Mesendoderm (in vitro differentiated cells): ENCODE results near the gene TRPM3.

Source experiments
- DNase-seq: peaks from one replicate; pipeline ENCODE4 v3.0.0; 2013
- H2AK5ac ChIP-seq: 2 replicates; pipeline ENCODE4 v1.6.1; 2013; ENCODE audit warnings: low read length, inconsistent platforms
- H2BK120ac ChIP-seq: 2 replicates; pipeline ENCODE4 v1.6.1; 2013; ENCODE audit warnings: low read depth, mild to moderate bottlenecking, low read length, moderate library complexity, mixed read lengths
- H2BK15ac ChIP-seq: replicated peaks from 2 replicates; pipeline ENCODE4 v1.6.1; 2013; ENCODE audit warnings: low read depth, mild to moderate bottlenecking, moderate library complexity
- H2BK5ac ChIP-seq: 2 replicates; pipeline ENCODE4 v1.6.1; 2013; ENCODE audit warnings: low read length, inconsistent platforms
- H3K18ac ChIP-seq: 2 replicates; pipeline ENCODE4 v1.6.1; 2013; ENCODE audit warnings: mild to moderate bottlenecking, low read length, mixed read lengths
- H3K23ac ChIP-seq: one replicate; pipeline ENCODE4 v1.6.1; 2013; ENCODE audit warnings: low read length
- H3K27ac ChIP-seq: 2 replicates; pipeline ENCODE4 v1.5.1; 2013; ENCODE audit warnings: low read depth, mild to moderate bottlenecking, inconsistent platforms, low read length, moderate library complexity
- H3K27me3 ChIP-seq: 2 replicates; pipeline ENCODE4 v1.6.1; 2013; ENCODE audit warnings: low read length, control low read depth, mild to moderate bottlenecking, inconsistent platforms; ENCODE audit not compliant: insufficient read depth, poor library complexity
- H3K36me3 ChIP-seq: 2 replicates; pipeline ENCODE4 v1.6.1; 2013; ENCODE audit warnings: low read length, inconsistent platforms; ENCODE audit not compliant: control insufficient read depth, insufficient read depth
- H3K4ac ChIP-seq: one replicate; pipeline ENCODE4 v1.6.1; 2013; ENCODE audit warnings: low read depth, mild to moderate bottlenecking, low read length, moderate library complexity
- H3K4me1 ChIP-seq: 2 replicates; pipeline ENCODE4 v1.6.1; 2013; ENCODE audit warnings: low read depth, low read length, inconsistent platforms; ENCODE audit not compliant: control insufficient read depth
- H3K4me2 ChIP-seq: 2 replicates; pipeline ENCODE4 v1.6.1; 2013; ENCODE audit warnings: low read length
- H3K4me3 ChIP-seq: 2 replicates; pipeline ENCODE4 v1.5.1; 2013; ENCODE audit warnings: mild to moderate bottlenecking, low read length
- H3K56ac ChIP-seq: one replicate; pipeline ENCODE4 v1.6.1; 2013; ENCODE audit warnings: low read length
- H3K79me1 ChIP-seq: 2 replicates; pipeline ENCODE4 v1.6.1; 2013; ENCODE audit warnings: low read length, inconsistent platforms
- H3K79me2 ChIP-seq: 2 replicates; pipeline ENCODE4 v1.6.1; 2013; ENCODE audit warnings: mild to moderate bottlenecking, low read length; ENCODE audit not compliant: control insufficient read depth, insufficient read depth
- H3K9ac ChIP-seq: 2 replicates; pipeline ENCODE4 v1.6.1; 2013; ENCODE audit warnings: low read length, inconsistent platforms
- H4K5ac ChIP-seq: one replicate; pipeline ENCODE4 v1.6.1; 2013; ENCODE audit warnings: low read length
- H4K8ac ChIP-seq: one replicate; pipeline ENCODE4 v1.6.1; 2013; ENCODE audit warnings: low read depth, mild to moderate bottlenecking, control low read depth, low read length, moderate library complexity
- WGBS: extraction: QIAGEN DNeasy Blood & Tissue Kit; methylation state at CpG from one replicate; pipeline ENCODE4 v1.1.7; 2013; ENCODE audit warnings: low lambda C conversion rate, missing lambda C conversion rate; ENCODE audit not compliant: insufficient coverage; ENCODE audit errors: extremely low coverage; 5-methylcytosine and 5-hydroxymethylcytosine counted together

Gene TRPM3

DNA sequence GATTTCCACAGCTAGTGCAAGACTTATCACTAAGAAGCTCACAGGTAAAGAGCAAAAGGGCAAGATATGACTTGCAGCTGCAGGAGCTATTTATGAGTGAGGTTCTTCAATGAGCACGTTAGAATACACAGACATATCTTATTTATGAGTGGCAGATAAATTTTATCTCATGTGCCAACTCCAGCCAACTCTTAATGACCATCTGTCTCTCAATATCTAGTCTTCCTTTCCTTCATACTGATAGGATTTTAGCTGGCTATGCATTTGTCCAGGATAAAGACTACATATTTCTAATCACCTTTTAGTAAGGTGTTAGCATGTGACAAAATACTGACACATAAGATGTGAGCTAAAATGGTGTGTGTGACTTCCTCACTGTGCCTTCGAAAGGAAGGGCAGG, 304.5 kb downstream of the TRPM3 start:
- no peak overlapping the region for H3K18ac ChIP-seq
- H3K36me3 ChIP-seq, result no peaks in the 10 kb centered on the region
- H4K5ac ChIP-seq, result no peak overlapping the region
- no CpG with 5 or more reads among the region's 2 CpGs for WGBS
- no peak for DNase-seq
- H2BK120ac ChIP-seq, result no peak overlapping the region
- H3K23ac ChIP-seq, result no peak overlapping the region
- H3K4me1 ChIP-seq, result no peaks in the 10 kb centered on the region
- H3K79me2 ChIP-seq, result no peaks in the 10 kb centered on the region
- H3K9ac ChIP-seq, result no peak overlapping the region
- no peak overlapping the region for H3K27ac ChIP-seq
- no peaks in the 10 kb centered on the region for H3K27me3 ChIP-seq
- no peak overlapping the region for H2BK5ac ChIP-seq
- no peak overlapping the region for H3K4me2 ChIP-seq
- H3K4ac ChIP-seq, result no peak overlapping the region
- no peaks in the 10 kb centered on the region for H3K79me1 ChIP-seq
- no peak overlapping the region for H2BK15ac ChIP-seq
- no peak overlapping the region for H3K56ac ChIP-seq
- H2AK5ac ChIP-seq, result no peak overlapping the region
- H4K8ac ChIP-seq, result no peak overlapping the region
- H3K4me3 ChIP-seq, result no peak overlapping the region

DNA sequence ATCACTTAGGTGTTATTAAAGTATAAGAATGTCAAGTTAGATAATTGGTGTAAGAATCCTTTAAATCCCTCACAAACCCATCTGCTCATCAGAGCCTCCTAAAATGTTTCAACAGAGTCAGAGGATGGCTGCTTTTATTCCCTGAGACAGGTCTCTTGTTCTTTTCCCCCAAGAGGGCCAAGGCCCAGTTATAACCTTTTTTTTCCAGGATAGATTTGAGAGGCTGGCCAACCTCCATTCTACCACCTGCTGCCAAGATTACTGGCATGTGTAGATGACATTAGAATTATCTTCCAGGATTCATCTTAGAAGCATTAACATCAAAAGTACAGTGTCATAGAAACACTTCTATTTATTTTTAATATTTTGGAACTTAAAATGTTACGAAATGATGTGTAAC, 305.1 kb downstream of the TRPM3 start:
- no peak overlapping the region for H2AK5ac ChIP-seq
- no peaks in the 10 kb centered on the region for H3K27me3 ChIP-seq
- H4K8ac ChIP-seq, result no peak overlapping the region
- no peak overlapping the region for H3K18ac ChIP-seq
- H3K79me2 ChIP-seq, result no peaks in the 10 kb centered on the region
- no CpG with 5 or more reads among the region's 1 CpG for WGBS
- H3K9ac ChIP-seq, result no peak overlapping the region
- no peaks in the 10 kb centered on the region for H3K79me1 ChIP-seq
- H4K5ac ChIP-seq, result no peak overlapping the region
- H2BK15ac ChIP-seq, result no peak overlapping the region
- H3K56ac ChIP-seq, result no peak overlapping the region
- DNase-seq, result no peak
- no peak overlapping the region for H2BK120ac ChIP-seq
- H3K27ac ChIP-seq, result no peak overlapping the region
- no peak overlapping the region for H3K4me2 ChIP-seq
- no peak overlapping the region for H3K4me3 ChIP-seq
- H3K4ac ChIP-seq, result no peak overlapping the region
- no peak overlapping the region for H3K23ac ChIP-seq
- no peaks in the 10 kb centered on the region for H3K4me1 ChIP-seq
- H3K36me3 ChIP-seq, result no peaks in the 10 kb centered on the region
- no peak overlapping the region for H2BK5ac ChIP-seq

DNA sequence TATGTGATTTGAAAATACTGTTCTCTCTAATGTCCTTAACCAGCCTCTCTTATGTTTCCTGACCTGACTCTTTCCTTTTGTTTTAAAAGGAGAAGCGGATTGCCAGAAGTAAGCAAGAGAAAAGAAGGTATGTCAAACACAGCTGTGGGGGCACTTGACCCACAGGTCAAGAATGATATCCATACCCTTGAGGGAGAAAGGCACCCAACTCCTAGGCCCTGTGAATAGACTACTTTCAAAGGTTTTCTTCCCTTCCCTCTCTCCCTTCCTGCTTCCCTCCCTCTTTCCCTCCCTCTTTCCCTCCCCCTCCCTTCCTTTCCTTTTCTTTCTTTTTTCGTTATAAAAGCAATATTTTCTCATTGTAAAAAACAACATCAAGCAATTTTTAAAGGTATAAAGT, 306.8 kb downstream of the TRPM3 start:
- Histone ChIP-seq H3K23ac (no peak overlapping the region), H3K79me1 (no peaks in the 10 kb centered on the region), H4K8ac (no peak overlapping the region), H3K4me3 (no peak overlapping the region), H3K4ac (no peak overlapping the region), H4K5ac (no peak overlapping the region), H3K9ac (no peak overlapping the region), H3K27me3 (no peaks in the 10 kb centered on the region), H3K4me2 (no peak overlapping the region), H2BK120ac (no peak overlapping the region), H3K27ac (no peak overlapping the region), H2BK5ac (no peak overlapping the region), H3K56ac (no peak overlapping the region), H3K36me3 (no peaks in the 10 kb centered on the region), H3K18ac (no peak overlapping the region), H3K4me1 (no peaks in the 10 kb centered on the region), H3K79me2 (no peaks in the 10 kb centered on the region), H2BK15ac (no peak overlapping the region), H2AK5ac (no peak overlapping the region)
- WGBS, result no CpG with 5 or more reads among the region's 2 CpGs
- DNase-seq, result no peak

DNA sequence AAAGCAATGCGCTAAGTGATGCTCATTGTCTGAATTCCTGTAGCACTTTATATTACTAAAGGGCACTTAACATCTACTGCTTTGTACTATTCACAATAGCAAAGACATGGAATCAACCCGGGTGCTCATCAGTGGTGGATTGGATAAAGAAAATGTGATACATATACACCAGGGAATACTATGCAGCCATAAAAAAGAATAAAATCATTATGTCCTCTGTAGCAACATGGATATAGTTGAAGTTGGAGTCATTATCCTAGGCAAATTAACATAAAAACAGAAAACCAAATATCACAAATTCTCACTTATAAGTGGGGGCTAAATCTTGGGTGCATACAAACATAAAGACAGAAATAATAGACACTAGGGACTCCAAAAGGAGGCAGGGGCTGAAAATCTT, 308.3 kb downstream of the TRPM3 start:
- H3K18ac ChIP-seq, result no peak overlapping the region
- H3K36me3 ChIP-seq, result no peaks in the 10 kb centered on the region
- H2BK15ac ChIP-seq, result no peak overlapping the region
- H3K9ac ChIP-seq, result no peak overlapping the region
- H2BK120ac ChIP-seq, result no peak overlapping the region
- H2AK5ac ChIP-seq, result no peak overlapping the region
- no peak overlapping the region for H3K23ac ChIP-seq
- no peak overlapping the region for H3K4me3 ChIP-seq
- no peak overlapping the region for H4K8ac ChIP-seq
- H4K5ac ChIP-seq, result no peak overlapping the region
- H3K27ac ChIP-seq, result no peak overlapping the region
- no CpG with 5 or more reads among the region's 2 CpGs for WGBS
- H3K79me1 ChIP-seq, result no peaks in the 10 kb centered on the region
- no peak overlapping the region for H2BK5ac ChIP-seq
- H3K4ac ChIP-seq, result no peak overlapping the region
- H3K4me1 ChIP-seq, result no peaks in the 10 kb centered on the region
- DNase-seq, result no peak
- no peaks in the 10 kb centered on the region for H3K27me3 ChIP-seq
- H3K79me2 ChIP-seq, result no peaks in the 10 kb centered on the region
- no peak overlapping the region for H3K4me2 ChIP-seq
- no peak overlapping the region for H3K56ac ChIP-seq

DNA sequence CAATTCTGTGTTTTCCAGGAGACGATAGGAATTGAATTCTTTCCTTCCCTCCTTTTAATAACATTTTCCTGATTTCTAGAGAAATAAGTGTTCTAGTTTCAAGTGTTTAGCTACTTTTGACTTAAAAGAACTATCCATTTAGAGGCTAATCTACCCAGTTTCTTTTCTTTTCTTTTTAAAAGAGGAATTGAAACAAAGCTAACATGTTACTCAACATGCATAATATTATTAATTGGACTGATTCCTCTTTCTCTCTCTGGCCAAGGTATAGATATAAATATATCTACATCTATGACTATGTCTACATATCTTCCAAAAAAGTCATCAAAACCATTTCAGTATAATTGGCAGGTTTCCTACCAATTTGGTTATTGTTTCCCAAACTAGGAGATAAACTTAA, 309.8 kb downstream of the TRPM3 start:
- no CpG with 5 or more reads among the region's 1 CpG for WGBS

DNA sequence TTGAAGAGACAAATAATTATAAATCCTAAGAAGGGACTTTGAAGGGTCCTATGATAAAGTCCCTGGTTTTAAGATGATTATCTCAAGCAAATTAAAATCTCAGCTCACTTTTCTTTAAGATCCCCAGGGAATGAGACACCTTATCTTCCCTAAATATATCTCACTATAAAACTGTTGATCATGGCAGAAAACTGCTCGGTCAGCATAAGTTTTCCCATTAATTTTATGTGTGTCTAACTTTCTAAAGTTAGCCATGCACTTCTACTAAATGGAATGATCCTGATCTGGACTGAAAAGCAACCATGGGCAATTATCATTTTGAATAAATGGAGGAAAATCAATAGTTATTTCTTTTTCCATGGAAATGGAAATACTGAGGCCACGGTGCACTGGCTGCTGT, 314.5 kb downstream of the TRPM3 start:
- Histone ChIP-seq H3K4me1 (no peaks in the 10 kb centered on the region), H3K23ac (no peak overlapping the region), H3K36me3 (no peaks in the 10 kb centered on the region), H2AK5ac (no peak overlapping the region), H4K5ac (no peak overlapping the region), H2BK15ac (no peak overlapping the region), H4K8ac (no peak overlapping the region), H2BK5ac (no peak overlapping the region), H3K4ac (no peak overlapping the region), H2BK120ac (no peak overlapping the region), H3K27ac (no peak overlapping the region), H3K56ac (no peak overlapping the region), H3K27me3 (no peaks in the 10 kb centered on the region), H3K79me2 (no peaks in the 10 kb centered on the region), H3K9ac (no peak overlapping the region), H3K4me2 (no peak overlapping the region), H3K79me1 (no peaks in the 10 kb centered on the region), H3K18ac (no peak overlapping the region), H3K4me3 (no peak overlapping the region)
- DNase-seq, result no peak
- no CpG with 5 or more reads among the region's 2 CpGs for WGBS

More for the DNA sequence above, 309.8 kb downstream of the TRPM3 start:
- no peak overlapping the region for H2AK5ac ChIP-seq
- no peak overlapping the region for H4K8ac ChIP-seq
- H3K4me2 ChIP-seq, result no peak overlapping the region
- no peaks in the 10 kb centered on the region for H3K79me2 ChIP-seq
- no peak overlapping the region for H4K5ac ChIP-seq
- H3K4me1 ChIP-seq, result no peaks in the 10 kb centered on the region
- H2BK120ac ChIP-seq, result no peak overlapping the region
- H3K27me3 ChIP-seq, result no peaks in the 10 kb centered on the region
- H3K36me3 ChIP-seq, result no peaks in the 10 kb centered on the region
- H2BK5ac ChIP-seq, result no peak overlapping the region
- H3K4me3 ChIP-seq, result no peak overlapping the region
- no peak overlapping the region for H3K27ac ChIP-seq
- no peak overlapping the region for H3K56ac ChIP-seq
- no peaks in the 10 kb centered on the region for H3K79me1 ChIP-seq
- H3K9ac ChIP-seq, result no peak overlapping the region
- no peak for DNase-seq
- H3K23ac ChIP-seq, result no peak overlapping the region
- H3K18ac ChIP-seq, result no peak overlapping the region
- no peak overlapping the region for H3K4ac ChIP-seq
- H2BK15ac ChIP-seq, result no peak overlapping the region
